Dendritic cell treated with granulocyte-macrophage colony-stimulating factor and Interleukin-4, amounts not matched to agents 40 ng/mL and 50 ng/mL, for 4 days (primary cell): ENCODE data around the gene RACK1.
"Not testable (repeated sequence)": the region's sequence is repeated elsewhere in the genome, so short reads cannot be mapped to it uniquely, and the experiment has no call there.

ENCODE experiments used
- H3K27ac Mint-ChIP-seq: one replicate; pipeline ENCODE4 v1.8.0; 2022; ENCODE audit warnings: mild to moderate bottlenecking, mixed read lengths
- H3K27me3 Mint-ChIP-seq: one replicate; pipeline ENCODE4 v1.8.0; 2022; ENCODE audit warnings: mild to moderate bottlenecking, mixed read lengths
- H3K36me3 Mint-ChIP-seq: one replicate; pipeline ENCODE4 v1.8.0; 2022; ENCODE audit warnings: low read depth, mixed read lengths
- H3K4me1 Mint-ChIP-seq: one replicate; pipeline ENCODE4 v1.8.0; 2022; ENCODE audit warnings: low read depth, mixed read lengths
- H3K4me3 Mint-ChIP-seq: one replicate; pipeline ENCODE4 v1.8.0; 2022; ENCODE audit warnings: mild to moderate bottlenecking, moderate library complexity, mixed read lengths
- H3K9me3 Mint-ChIP-seq: one replicate; pipeline ENCODE4 v1.8.0; 2022; ENCODE audit warnings: mixed read lengths
- intact Hi-C: fragments of 100-400 bp; cut with micrococcal nuclease; formaldehyde crosslinking; loops from one replicate; pipeline ENCODE4 v1.15.0; 2022

RACK1 gene

GRCh38 chr5:181267291-181267904 is 23.7 kb upstream of the RACK1 start:
- H3K27ac Mint-ChIP-seq, H3K9me3 Mint-ChIP-seq, H3K27me3 Mint-ChIP-seq, intact Hi-C loops, H3K4me3 Mint-ChIP-seq, H3K4me1 Mint-ChIP-seq: not testable (repeated sequence)
- H3K36me3 Mint-ChIP-seq, result peaks cover 20% of the 10 kb centered on the region

GRCh38 chr5:181265092-181265671 is 21.5 kb upstream of the RACK1 start:
- H3K4me3 Mint-ChIP-seq, result no peak overlapping the region
- H3K36me3 Mint-ChIP-seq, result peaks cover 38% of the 10 kb centered on the region
- intact Hi-C loops, result no loop called here
- peaks cover 2% of the 10 kb centered on the region for H3K27me3 Mint-ChIP-seq
- peaks cover 8% of the 10 kb centered on the region for H3K4me1 Mint-ChIP-seq
- H3K9me3 Mint-ChIP-seq, result no peaks in the 10 kb centered on the region
- no peak overlapping the region for H3K27ac Mint-ChIP-seq

- intact Hi-C loops, result loop anchor here (5.0 kb wide), 3 partner anchors 41 to 391 kb away; partner anchors contain the start of gene TRIM41
- Mint-ChIP-seq H3K27ac (no peak overlapping the region), H3K36me3 (peaks cover 43% of the 10 kb centered on the region), H3K9me3 (no peaks in the 10 kb centered on the region), H3K4me3 (no peak overlapping the region), H3K4me1 (peaks cover 23% of the 10 kb centered on the region), H3K27me3 (peaks cover 2% of the 10 kb centered on the region)
Measured at GRCh38 chr5:181263633-181264032, 19.9 kb upstream of the RACK1 start.

GRCh38 chr5:181261320-181262049 is 17.8 kb upstream of the RACK1 start:
- Mint-ChIP-seq H3K27ac (peak overlapping the region; percentile 90), H3K27me3 (no peaks in the 10 kb centered on the region), H3K9me3 (no peaks in the 10 kb centered on the region), H3K4me1 (peaks cover 34% of the 10 kb centered on the region), H3K4me3 (peak overlapping the region; percentile 85), H3K36me3 (peaks cover 60% of the 10 kb centered on the region)
- intact Hi-C loops, result loop anchor here (1.0 to 5.0 kb wide), 4 partner anchors 15 to 389 kb away; partner anchors contain the start of gene TRIM41

GRCh38 chr5:181260720-181261319 is 17.1 kb upstream of the RACK1 start, which contains the start of gene TRIM52:
Gene TRIM52, minus strand, starts transcription at chr5:181261143. Its CDS starts 330 bp downstream, at chr5:181260813.
- H3K27ac Mint-ChIP-seq, result peak within 1 kb of the TSS; percentile 90
- H3K9me3 Mint-ChIP-seq, result no peaks in the 10 kb centered on the region
- H3K4me3 Mint-ChIP-seq, result peak within 1 kb of the TSS; percentile 85
- no peaks in the 10 kb centered on the region for H3K27me3 Mint-ChIP-seq
- peaks cover 67% of the 10 kb centered on the region for H3K36me3 Mint-ChIP-seq
- peaks cover 39% of the 10 kb centered on the region for H3K4me1 Mint-ChIP-seq
- intact Hi-C loops, result loop anchor here (1.0 to 5.0 kb wide), 4 partner anchors 15 to 389 kb away; partner anchors contain the start of gene TRIM41

- Mint-ChIP-seq H3K27me3 (no peaks in the 10 kb centered on the region), H3K27ac (peak overlapping the region; percentile 90), H3K9me3 (no peaks in the 10 kb centered on the region), H3K36me3 (peaks cover 72% of the 10 kb centered on the region), H3K4me3 (peak overlapping the region; percentile 85), H3K4me1 (peaks cover 42% of the 10 kb centered on the region)
- intact Hi-C loops, result loop anchor here (5.0 kb wide), 3 partner anchors 38 to 388 kb away; partner anchors contain the start of gene TRIM41
Measured at GRCh38 chr5:181259974-181260719, 16.4 kb upstream of the RACK1 start.

- Mint-ChIP-seq H3K27ac (peak overlapping the region; percentile 90), H3K4me1 (peaks cover 49% of the 10 kb centered on the region), H3K36me3 (peaks cover 72% of the 10 kb centered on the region)
Measured at GRCh38 chr5:181259283-181259682, 15.6 kb upstream of the RACK1 start.

GRCh38 chr5:181258576-181258975 is 14.9 kb upstream of the RACK1 start:
- Mint-ChIP-seq H3K9me3 (no peaks in the 10 kb centered on the region), H3K36me3 (peaks cover 72% of the 10 kb centered on the region), H3K4me3 (no peak overlapping the region), H3K4me1 (peaks cover 50% of the 10 kb centered on the region), H3K27me3 (no peaks in the 10 kb centered on the region), H3K27ac (no peak overlapping the region)
- intact Hi-C loops, result no loop called here

More at GRCh38 chr5:181259283-181259682, 15.6 kb upstream of the RACK1 start:
- Mint-ChIP-seq H3K9me3 (no peaks in the 10 kb centered on the region), H3K27me3 (no peaks in the 10 kb centered on the region), H3K4me3 (peak overlapping the region; percentile 85)
- intact Hi-C loops, result no loop called here

GRCh38 chr5:181255836-181256578 is 12.3 kb upstream of the RACK1 start:
- peaks cover 59% of the 10 kb centered on the region for H3K4me1 Mint-ChIP-seq
- H3K9me3 Mint-ChIP-seq, result no peaks in the 10 kb centered on the region
- H3K36me3 Mint-ChIP-seq, result peaks cover 79% of the 10 kb centered on the region
- H3K27me3 Mint-ChIP-seq, result no peaks in the 10 kb centered on the region
- H3K4me3 Mint-ChIP-seq, result no peak overlapping the region
- H3K27ac Mint-ChIP-seq, result no peak overlapping the region
- intact Hi-C loops, result no loop called here

GRCh38 chr5:181255276-181255675 is 11.6 kb upstream of the RACK1 start:
- H3K27me3 Mint-ChIP-seq, result no peaks in the 10 kb centered on the region
- intact Hi-C loops, result no loop called here
- no peaks in the 10 kb centered on the region for H3K9me3 Mint-ChIP-seq
- H3K27ac Mint-ChIP-seq, result no peak overlapping the region
- peaks cover 79% of the 10 kb centered on the region for H3K36me3 Mint-ChIP-seq
- H3K4me3 Mint-ChIP-seq, result no peak overlapping the region
- H3K4me1 Mint-ChIP-seq, result peaks cover 59% of the 10 kb centered on the region

GRCh38 chr5:181248277-181248676 is 4.6 kb upstream of the RACK1 start:
- intact Hi-C loops, result loop anchor here (10.0 kb wide), 1 partner anchor 443 kb away; the partner anchor contains the start of gene MGAT1

GRCh38 chr5:181246276-181247049 is 2.8 kb upstream of the RACK1 start:
- intact Hi-C loops, result loop anchor here (1.0 to 10.0 kb wide), 2 partner anchors 15 to 442 kb away; partner anchors contain the start of genes MGAT1 and TRIM52
- H3K27me3 Mint-ChIP-seq, result no peaks in the 10 kb centered on the region

More at GRCh38 chr5:181248277-181248676, 4.6 kb upstream of the RACK1 start:
- Mint-ChIP-seq H3K4me3 (peak overlapping the region; percentile 96), H3K9me3 (no peaks in the 10 kb centered on the region), H3K4me1 (peaks cover 66% of the 10 kb centered on the region), H3K27ac (peak overlapping the region; percentile 100), H3K36me3 (peaks cover 76% of the 10 kb centered on the region), H3K27me3 (no peaks in the 10 kb centered on the region)

More at GRCh38 chr5:181246276-181247049, 2.8 kb upstream of the RACK1 start:
- Mint-ChIP-seq H3K36me3 (peaks cover 80% of the 10 kb centered on the region), H3K27ac (peak overlapping the region; percentile 100), H3K9me3 (no peaks in the 10 kb centered on the region), H3K4me1 (peaks cover 75% of the 10 kb centered on the region), H3K4me3 (peak overlapping the region; percentile 96)
